Measurements from ENCODE around the gene CRTC1.

CRTC1 gene

GRCh38 chr19:18662972-18663732 lies 20.3 kb upstream of the CRTC1 start:
- no peak for DNase-seq (ENCODE audit: low read depth)
- TF ChIP-seq, protein P1, sequence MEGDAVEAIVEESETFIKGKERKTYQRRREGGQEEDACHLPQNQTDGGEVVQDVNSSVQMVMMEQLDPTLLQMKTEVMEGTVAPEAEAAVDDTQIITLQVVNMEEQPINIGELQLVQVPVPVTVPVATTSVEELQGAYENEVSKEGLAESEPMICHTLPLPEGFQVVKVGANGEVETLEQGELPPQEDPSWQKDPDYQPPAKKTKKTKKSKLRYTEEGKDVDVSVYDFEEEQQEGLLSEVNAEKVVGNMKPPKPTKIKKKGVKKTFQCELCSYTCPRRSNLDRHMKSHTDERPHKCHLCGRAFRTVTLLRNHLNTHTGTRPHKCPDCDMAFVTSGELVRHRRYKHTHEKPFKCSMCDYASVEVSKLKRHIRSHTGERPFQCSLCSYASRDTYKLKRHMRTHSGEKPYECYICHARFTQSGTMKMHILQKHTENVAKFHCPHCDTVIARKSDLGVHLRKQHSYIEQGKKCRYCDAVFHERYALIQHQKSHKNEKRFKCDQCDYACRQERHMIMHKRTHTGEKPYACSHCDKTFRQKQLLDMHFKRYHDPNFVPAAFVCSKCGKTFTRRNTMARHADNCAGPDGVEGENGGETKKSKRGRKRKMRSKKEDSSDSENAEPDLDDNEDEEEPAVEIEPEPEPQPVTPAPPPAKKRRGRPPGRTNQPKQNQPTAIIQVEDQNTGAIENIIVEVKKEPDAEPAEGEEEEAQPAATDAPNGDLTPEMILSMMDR (IDR thresholded peaks at IDR 0.05; ENCODE audit: control insufficient read depth, insufficient read depth, low read depth, low read length, missing control alignments), result no peak
- no peak overlapping the region for H3K4me3 ChIP-seq (ENCODE audit: control insufficient read depth, low read depth, low read length)

- H3K4me3 ChIP-seq (ENCODE audit: control insufficient read depth, low read depth, low read length), result no peak overlapping the region
- no peak for DNase-seq (ENCODE audit: low read depth)
- TF ChIP-seq, protein P1 (IDR thresholded peaks at IDR 0.05; ENCODE audit: control insufficient read depth, insufficient read depth, low read depth, low read length, missing control alignments), result no peak
Measured at GRCh38 chr19:18663940-18664530, 19.4 kb upstream of the CRTC1 start.

DNA sequence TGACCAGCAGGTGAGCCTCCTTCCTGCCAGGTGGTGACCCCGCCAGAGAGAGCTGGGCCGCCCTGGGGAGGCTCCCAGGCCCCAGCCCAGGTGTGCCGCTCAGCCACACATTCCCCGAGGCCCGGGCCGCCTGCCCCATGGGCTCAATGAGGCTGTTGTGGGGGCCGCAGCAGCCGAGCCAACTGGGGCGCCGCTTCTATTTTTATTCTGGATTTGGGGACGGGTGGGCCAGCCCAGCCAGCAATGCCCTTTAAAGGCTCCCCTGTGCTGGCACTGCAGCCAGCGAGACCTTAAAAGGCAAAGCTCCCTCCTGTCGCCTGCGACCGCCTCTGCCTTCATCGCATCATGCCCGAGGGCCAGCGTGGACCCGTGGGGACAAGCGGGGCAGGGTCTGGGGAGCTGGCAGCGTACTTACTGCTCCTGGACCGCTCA lies 17.7 kb upstream of the CRTC1 start:
- TF ChIP-seq, protein P1 (IDR thresholded peaks at IDR 0.05; ENCODE audit: control insufficient read depth, insufficient read depth, low read depth, low read length, missing control alignments), result no peak
- no peak for DNase-seq (ENCODE audit: low read depth)
- no peak overlapping the region for H3K4me3 ChIP-seq (ENCODE audit: control insufficient read depth, low read depth, low read length)

- no peak overlapping the region for H3K4me3 ChIP-seq (ENCODE audit: control insufficient read depth, low read depth, low read length)
- no peak for DNase-seq (ENCODE audit: low read depth)
- TF ChIP-seq, protein P1 (IDR thresholded peaks at IDR 0.05; ENCODE audit: control insufficient read depth, insufficient read depth, low read depth, low read length, missing control alignments), result no peak
Measured at GRCh38 chr19:18666317-18666716, 17.2 kb upstream of the CRTC1 start.

DNA sequence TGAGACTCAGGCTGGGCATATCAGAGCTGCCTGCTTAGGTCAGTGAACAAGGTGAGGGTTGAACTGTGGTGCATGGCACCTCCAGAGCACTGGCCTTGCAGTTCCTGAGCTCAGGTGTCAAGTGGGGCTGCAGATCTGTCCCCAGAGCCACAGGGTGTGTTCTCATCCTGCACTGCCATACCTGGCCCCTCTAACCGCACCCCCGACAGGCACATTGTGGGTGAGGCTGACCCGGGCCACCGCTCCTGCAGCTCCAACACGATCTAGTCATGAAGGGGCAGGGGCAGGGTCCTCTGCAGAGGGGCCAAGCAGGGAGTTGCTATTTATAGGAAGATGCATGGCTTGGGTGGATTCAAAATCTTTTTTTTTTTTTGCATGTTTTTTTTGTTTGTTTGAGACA lies 16.7 kb upstream of the CRTC1 start:
- TF ChIP-seq, protein P1 (IDR thresholded peaks at IDR 0.05; ENCODE audit: control insufficient read depth, insufficient read depth, low read depth, low read length, missing control alignments), result no peak
- DNase-seq (ENCODE audit: low read depth), result no peak
- H3K4me3 ChIP-seq (ENCODE audit: control insufficient read depth, low read depth, low read length), result no peak overlapping the region

DNA sequence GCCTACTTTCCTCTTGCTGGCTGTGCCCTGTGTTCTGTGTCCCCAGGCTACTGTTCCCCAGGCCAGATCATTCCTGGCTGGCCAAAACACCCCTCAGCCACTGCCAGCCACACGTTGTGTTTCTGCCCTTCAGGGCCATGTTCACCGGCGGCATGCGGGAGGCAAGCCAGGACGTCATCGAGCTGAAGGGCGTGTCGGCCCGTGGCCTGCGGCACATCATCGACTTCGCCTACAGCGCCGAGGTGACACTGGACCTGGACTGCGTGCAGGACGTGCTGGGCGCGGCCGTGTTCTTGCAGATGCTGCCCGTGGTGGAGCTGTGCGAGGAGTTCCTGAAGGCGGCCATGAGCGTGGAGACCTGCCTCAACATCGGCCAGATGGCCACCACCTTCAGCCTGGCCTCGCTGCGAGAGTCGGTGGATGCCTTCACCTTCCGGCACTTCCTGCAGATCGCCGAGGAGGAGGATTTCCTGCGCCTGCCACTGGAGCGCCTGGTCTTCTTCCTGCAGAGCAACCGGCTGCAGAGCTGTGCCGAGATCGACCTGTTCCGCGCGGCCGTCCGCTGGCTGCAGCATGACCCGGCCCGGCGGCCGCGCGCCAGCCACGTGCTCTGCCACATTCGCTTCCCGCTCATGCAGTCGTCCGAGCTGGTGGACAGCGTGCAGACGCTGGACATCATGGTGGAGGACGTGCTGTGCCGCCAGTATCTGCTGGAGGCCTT lies 15.8 kb upstream of the CRTC1 start:
- TF ChIP-seq, protein P1 (IDR thresholded peaks at IDR 0.05; ENCODE audit: control insufficient read depth, insufficient read depth, low read depth, low read length, missing control alignments), result no peak
- DNase-seq (ENCODE audit: low read depth), result no peak
- no peak overlapping the region for H3K4me3 ChIP-seq (ENCODE audit: control insufficient read depth, low read depth, low read length)
